ENCODE measurements around the gene GATA6.

DNA sequence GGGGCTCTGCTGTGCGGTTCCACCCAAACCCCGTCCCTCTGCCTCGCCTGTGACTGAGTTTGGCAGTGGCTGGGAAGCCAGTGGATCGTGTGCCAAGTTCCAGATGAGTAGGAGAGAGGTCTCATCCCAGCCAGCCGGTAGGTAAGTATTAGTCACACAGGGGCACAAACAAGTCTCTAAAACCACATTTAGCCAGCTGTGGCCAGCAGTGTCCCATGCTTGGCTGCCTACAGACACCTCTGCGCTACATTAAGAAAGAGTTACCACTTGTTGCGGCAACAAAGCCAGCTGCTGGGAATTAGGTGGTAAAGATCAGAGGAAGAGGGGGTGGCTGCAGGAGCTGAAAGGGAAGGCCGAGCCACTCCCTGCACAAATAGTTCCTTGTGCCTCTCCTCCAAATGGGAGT, 81.2 kb downstream of the GATA6 start:
- TF ChIP-seq, protein P1, sequence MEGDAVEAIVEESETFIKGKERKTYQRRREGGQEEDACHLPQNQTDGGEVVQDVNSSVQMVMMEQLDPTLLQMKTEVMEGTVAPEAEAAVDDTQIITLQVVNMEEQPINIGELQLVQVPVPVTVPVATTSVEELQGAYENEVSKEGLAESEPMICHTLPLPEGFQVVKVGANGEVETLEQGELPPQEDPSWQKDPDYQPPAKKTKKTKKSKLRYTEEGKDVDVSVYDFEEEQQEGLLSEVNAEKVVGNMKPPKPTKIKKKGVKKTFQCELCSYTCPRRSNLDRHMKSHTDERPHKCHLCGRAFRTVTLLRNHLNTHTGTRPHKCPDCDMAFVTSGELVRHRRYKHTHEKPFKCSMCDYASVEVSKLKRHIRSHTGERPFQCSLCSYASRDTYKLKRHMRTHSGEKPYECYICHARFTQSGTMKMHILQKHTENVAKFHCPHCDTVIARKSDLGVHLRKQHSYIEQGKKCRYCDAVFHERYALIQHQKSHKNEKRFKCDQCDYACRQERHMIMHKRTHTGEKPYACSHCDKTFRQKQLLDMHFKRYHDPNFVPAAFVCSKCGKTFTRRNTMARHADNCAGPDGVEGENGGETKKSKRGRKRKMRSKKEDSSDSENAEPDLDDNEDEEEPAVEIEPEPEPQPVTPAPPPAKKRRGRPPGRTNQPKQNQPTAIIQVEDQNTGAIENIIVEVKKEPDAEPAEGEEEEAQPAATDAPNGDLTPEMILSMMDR (IDR thresholded peaks at IDR 0.05; ENCODE audit: low read depth, low read length) = no peak
- no peak for TF ChIP-seq POLR2A (IDR thresholded peaks at IDR 0.05; ENCODE audit: extremely low read depth, insufficient read length)
